ENCODE results near the gene NOL9. TPM values are rescaled to one million over a fixed set of nuclear protein-coding genes. Genes with fewer than 3 reads are reported as not detected.
A peak's percentile ranks its signal among the peaks of the same experiment; 100 is the strongest.

The NOL9 gene
- total RNA-seq, 4 donors from 2014 or later, result 20.1 to 41.6 (median 23.6) TPM

DNA sequence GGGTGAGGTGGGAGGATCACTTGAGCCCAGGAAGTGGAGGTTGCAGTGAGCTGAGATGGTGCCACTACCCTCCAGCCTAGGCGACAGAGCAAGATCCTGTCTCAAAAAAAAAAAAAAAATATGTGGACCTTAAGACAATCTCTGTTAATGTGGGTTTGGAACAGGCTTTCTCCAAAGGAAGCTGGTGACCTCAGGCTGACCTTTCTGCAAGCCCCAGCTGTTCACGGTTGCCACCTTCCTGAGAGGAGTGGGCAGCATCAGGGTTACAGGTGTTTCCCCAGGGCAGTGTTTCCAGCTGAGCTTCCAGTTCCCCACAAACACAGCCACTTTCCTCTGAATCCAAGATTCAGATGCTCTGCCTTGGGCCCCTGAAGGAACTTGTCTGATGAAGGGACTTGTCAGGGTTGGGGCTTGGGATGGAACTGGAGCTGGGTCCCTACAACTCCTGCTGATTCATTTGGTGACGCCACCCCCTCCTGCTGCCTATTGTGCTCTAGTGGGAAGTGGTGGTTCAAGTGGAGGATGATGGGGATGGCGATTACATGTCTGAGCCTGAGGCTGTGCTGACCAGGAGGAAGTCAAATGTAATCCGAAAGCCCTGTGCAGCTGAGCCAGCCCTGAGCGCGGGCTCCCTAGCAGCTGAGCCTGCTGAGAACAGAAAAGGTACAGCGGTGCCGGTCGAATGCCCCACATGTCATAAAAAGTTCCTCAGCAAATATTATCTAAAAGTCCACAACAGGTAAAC is 27.4 kb upstream of the NOL9 start:
- intact Hi-C loops (cut with DNase I), result no loop called here
- no peak for TF ChIP-seq POLR2A (IDR thresholded peaks at IDR 0.05)
- TF ChIP-seq, protein P1, sequence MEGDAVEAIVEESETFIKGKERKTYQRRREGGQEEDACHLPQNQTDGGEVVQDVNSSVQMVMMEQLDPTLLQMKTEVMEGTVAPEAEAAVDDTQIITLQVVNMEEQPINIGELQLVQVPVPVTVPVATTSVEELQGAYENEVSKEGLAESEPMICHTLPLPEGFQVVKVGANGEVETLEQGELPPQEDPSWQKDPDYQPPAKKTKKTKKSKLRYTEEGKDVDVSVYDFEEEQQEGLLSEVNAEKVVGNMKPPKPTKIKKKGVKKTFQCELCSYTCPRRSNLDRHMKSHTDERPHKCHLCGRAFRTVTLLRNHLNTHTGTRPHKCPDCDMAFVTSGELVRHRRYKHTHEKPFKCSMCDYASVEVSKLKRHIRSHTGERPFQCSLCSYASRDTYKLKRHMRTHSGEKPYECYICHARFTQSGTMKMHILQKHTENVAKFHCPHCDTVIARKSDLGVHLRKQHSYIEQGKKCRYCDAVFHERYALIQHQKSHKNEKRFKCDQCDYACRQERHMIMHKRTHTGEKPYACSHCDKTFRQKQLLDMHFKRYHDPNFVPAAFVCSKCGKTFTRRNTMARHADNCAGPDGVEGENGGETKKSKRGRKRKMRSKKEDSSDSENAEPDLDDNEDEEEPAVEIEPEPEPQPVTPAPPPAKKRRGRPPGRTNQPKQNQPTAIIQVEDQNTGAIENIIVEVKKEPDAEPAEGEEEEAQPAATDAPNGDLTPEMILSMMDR (IDR thresholded peaks at IDR 0.05), result no peak
- no peaks in the 10 kb centered on the region for H3K27me3 ChIP-seq
- H3K9me3 ChIP-seq, result no peaks in the 10 kb centered on the region
- no peak for DNase-seq
- no peak overlapping the region for H3K27ac ChIP-seq
- H3K4me1 ChIP-seq, result peaks cover 25 to 32% of the 10 kb centered on the region in 2 donors
- WGBS, 2 donors, result 75 to 83% methylated on average over 10 of the region's 10 CpGs
- H3K4me3 ChIP-seq (replicated peaks in 1 of 3), result no peak overlapping the region
- H3K36me3 ChIP-seq, result no peaks in the 10 kb centered on the region

DNA sequence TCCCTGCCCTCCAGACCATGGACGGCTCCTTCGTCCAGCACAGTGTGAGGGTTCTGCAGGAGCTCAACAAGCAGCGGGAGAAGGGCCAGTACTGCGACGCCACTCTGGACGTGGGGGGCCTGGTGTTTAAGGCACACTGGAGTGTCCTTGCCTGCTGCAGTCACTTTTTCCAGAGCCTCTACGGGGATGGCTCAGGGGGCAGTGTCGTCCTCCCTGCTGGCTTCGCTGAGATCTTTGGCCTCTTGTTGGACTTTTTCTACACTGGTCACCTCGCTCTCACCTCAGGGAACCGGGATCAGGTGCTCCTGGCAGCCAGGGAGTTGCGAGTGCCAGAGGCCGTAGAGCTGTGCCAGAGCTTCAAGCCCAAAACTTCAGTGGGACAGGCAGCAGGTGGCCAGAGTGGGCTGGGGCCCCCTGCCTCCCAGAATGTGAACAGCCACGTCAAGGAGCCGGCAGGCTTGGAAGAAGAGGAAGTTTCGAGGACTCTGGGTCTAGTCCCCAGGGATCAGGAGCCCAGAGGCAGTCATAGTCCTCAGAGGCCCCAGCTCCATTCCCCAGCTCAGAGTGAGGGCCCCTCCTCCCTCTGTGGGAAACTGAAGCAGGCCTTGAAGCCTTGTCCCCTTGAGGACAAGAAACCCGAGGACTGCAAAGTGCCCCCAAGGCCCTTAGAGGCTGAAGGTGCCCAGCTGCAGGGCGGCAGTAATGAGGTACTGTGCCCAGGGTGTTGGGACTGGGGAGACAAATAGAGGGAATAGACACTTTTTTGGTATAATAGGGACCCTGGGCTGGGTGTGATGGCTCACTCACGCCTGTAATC is 26.5 kb upstream of the NOL9 start:
- peak overlapping the region; percentile 85 to 95 (median 90) for H3K4me3 ChIP-seq (replicated peaks in 1 of 3)
- intact Hi-C loops (cut with DNase I), result no loop called here
- H3K27ac ChIP-seq, result peak overlapping the region; percentile 66 to 86 (median 69)
- DNase-seq, result no peak
- no peaks in the 10 kb centered on the region for H3K36me3 ChIP-seq
- TF ChIP-seq, protein P1 (IDR thresholded peaks at IDR 0.05), result no peak
- TF ChIP-seq POLR2A (IDR thresholded peaks at IDR 0.05), result no peak
- H3K9me3 ChIP-seq, result no peaks in the 10 kb centered on the region
- no peaks in the 10 kb centered on the region for H3K27me3 ChIP-seq
- peaks cover 21 to 29% of the 10 kb centered on the region in 2 donors for H3K4me1 ChIP-seq
- WGBS, 2 donors, result 30 to 46% methylated on average over 9 to 19 of the region's 19 CpGs

DNA sequence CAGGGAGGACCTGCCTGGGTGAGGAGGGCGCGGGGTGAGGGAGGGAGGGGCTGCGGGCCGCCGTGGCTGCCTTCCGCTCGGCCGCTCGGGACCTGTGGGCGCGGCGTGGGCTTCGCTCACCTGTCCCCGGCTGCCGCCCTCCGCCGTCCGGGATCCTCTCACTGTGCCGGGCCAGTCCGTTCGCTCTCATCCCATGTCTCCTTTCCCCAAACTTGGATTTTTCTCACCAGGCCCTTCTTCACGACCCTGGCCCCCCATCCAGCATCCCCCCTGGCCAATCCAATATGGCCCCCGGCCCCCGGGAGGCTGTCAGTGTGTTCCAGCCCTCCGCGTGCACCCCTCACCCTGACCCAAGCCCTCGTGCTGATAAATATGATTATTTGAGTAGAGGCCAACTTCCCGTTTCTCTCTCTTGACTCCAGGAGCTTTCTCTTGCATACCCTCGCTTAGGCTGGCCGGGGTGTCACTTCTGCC is 25.8 kb upstream of the NOL9 start:
- TF ChIP-seq POLR2A (IDR thresholded peaks at IDR 0.05), result no peak
- TF ChIP-seq, protein P1 (IDR thresholded peaks at IDR 0.05), result no peak
- Histone ChIP-seq H3K9me3 (no peaks in the 10 kb centered on the region), H3K27ac (peak overlapping the region; percentile 66 to 86 (median 69)), H3K36me3 (no peaks in the 10 kb centered on the region), H3K27me3 (no peaks in the 10 kb centered on the region), H3K4me1 (peaks cover 14 to 23% of the 10 kb centered on the region in 2 donors), H3K4me3 (replicated peaks in 1 of 3) (peak overlapping the region; percentile 85 to 95 (median 90))
- 0 to 2% methylated on average over 16 to 21 of the region's 30 CpGs for WGBS, 2 donors
- intact Hi-C loops (cut with DNase I), result no loop called here
- DNase-seq, result no peak

DNA sequence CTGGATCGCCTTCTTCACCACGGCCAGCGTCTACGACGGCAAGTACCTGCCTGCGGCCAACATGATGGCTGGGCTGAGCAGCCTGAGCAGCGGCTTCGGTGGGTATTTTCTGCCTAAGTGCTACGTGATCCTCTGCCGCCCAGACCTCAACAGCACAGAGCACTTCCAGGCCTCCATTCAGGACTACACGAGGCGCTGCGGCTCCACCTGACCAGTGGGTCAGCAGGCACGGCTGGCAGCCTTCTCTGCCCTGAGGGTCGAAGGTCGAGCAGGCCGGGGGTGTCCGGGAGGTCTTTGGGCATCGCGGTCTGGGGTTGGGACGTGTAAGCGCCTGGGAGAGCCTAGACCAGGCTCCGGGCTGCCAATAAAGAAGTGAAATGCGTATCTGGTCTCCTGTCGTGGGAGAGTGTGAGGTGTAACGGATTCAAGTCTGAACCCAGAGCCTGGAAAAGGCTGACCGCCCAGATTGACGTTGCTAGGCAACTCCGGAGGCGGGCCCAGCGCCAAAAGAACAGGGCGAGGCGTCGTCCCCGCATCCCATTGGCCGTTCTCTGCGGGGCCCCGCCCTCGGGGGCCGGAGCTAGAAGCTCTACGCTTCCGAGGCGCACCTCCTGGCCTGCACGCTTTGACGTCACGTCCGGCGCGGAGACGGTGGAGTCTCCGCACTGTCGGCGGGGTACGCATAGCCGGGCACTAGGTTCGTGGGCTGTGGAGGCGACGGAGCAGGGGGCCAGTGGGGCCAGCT is 25.2 kb upstream of the NOL9 start, which contains the start of gene ZBTB48:
TSS of gene ZBTB48 (plus strand) at position 621 of the 745 bp plus-strand sequence. CDS start 616 bp downstream, outside the sequence.
- H3K4me3 ChIP-seq (replicated peaks in 1 of 3), result peak within 1 kb of the TSS; percentile 85 to 95 (median 90)
- no peaks in the 10 kb centered on the region for H3K36me3 ChIP-seq
- H3K9me3 ChIP-seq, result no peaks in the 10 kb centered on the region
- H3K27me3 ChIP-seq, result no peaks in the 10 kb centered on the region
- TF ChIP-seq POLR2A (IDR thresholded peaks at IDR 0.05), result peak; percentile 84 to 97
- TF ChIP-seq, protein P1 (IDR thresholded peaks at IDR 0.05), result no peak
- peak; percentile 99 to 100 for DNase-seq
- WGBS, 2 donors, result 12 to 70% methylated on average over 6 to 45 of the region's 58 CpGs
- peaks cover 14 to 23% of the 10 kb centered on the region in 2 donors for H3K4me1 ChIP-seq
- intact Hi-C loops (cut with DNase I), result no loop called here
- peak within 1 kb of the TSS; percentile 69 to 86 (median 86) for H3K27ac ChIP-seq
